Progenitor cell of endocrine pancreas (in vitro differentiated cells): ENCODE results near the gene PRDM11. TPM values are rescaled to one million over a fixed set of nuclear protein-coding genes. Genes with fewer than 3 reads are reported as not detected.

Experiments used
- DNase-seq: peaks from one replicate; pipeline ENCODE4 v3.0.0; 2021; ENCODE audit warnings: low spot score; ENCODE audit not compliant: unreplicated experiment
- H3K27ac Mint-ChIP-seq: 2 replicates; pipeline ENCODE4 v1.8.0; 2021; ENCODE audit warnings: mild to moderate bottlenecking, moderate library complexity, mixed read lengths
- H3K27me3 Mint-ChIP-seq: 2 replicates; pipeline ENCODE4 v1.8.0; 2021; ENCODE audit warnings: mixed read lengths
- H3K36me3 Mint-ChIP-seq: 2 replicates; pipeline ENCODE4 v1.8.0; 2022; ENCODE audit warnings: mixed read lengths; ENCODE audit not compliant: insufficient read depth
- H3K4me1 Mint-ChIP-seq: 2 replicates; pipeline ENCODE4 v1.8.0; 2021; ENCODE audit warnings: low read depth, mixed read lengths
- H3K4me3 Mint-ChIP-seq: 2 replicates; pipeline ENCODE4 v1.8.0; 2021; ENCODE audit warnings: low read depth, mild to moderate bottlenecking, moderate library complexity, mixed read lengths
- H3K9me3 Mint-ChIP-seq: 2 replicates; pipeline ENCODE4 v1.8.0; 2021; ENCODE audit warnings: low read depth, mixed read lengths
- total RNA-seq: library from RNA; stranded (reverse); gene quantifications from 2 replicates; pipeline ENCODE4 v1.2.1, GENCODE V29; 2021
- TF ChIP-seq, protein P1 (sequence below): fragments of 200-600 bp; sonication (generic); IDR thresholded peaks from one replicate; pipeline ENCODE4 v1.5.0; 2021; ENCODE audit warnings: antibody characterized with exemption, mild to moderate bottlenecking; ENCODE audit not compliant: unreplicated experiment

The PRDM11 gene
- total RNA-seq, 1 donor from 2014 or later = 27.1 TPM

DNA sequence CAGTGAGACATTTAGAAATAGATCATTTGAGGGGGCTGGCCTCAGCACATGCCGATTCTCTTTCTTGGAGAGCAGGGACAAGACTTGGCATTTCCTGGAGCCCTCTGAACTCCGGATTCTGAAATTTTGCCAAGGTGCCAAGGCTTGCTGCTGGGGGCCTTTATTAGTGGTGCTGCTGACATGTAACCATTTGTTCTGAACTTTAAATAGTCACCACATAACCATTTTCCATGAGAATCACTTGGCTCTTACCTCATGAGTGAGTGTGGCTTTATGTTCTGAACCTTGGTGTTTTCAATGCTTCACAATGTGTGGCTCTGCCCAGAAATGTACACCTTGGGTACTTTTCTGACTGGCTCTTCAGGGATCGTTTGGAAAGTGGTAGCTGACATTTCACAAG is 106.4 kb downstream of the PRDM11 start:
- H3K27ac Mint-ChIP-seq = no peak overlapping the region
- no peaks in the 10 kb centered on the region for H3K4me1 Mint-ChIP-seq
- no peak overlapping the region for H3K4me3 Mint-ChIP-seq
- no peak for DNase-seq
- TF ChIP-seq, protein P1, sequence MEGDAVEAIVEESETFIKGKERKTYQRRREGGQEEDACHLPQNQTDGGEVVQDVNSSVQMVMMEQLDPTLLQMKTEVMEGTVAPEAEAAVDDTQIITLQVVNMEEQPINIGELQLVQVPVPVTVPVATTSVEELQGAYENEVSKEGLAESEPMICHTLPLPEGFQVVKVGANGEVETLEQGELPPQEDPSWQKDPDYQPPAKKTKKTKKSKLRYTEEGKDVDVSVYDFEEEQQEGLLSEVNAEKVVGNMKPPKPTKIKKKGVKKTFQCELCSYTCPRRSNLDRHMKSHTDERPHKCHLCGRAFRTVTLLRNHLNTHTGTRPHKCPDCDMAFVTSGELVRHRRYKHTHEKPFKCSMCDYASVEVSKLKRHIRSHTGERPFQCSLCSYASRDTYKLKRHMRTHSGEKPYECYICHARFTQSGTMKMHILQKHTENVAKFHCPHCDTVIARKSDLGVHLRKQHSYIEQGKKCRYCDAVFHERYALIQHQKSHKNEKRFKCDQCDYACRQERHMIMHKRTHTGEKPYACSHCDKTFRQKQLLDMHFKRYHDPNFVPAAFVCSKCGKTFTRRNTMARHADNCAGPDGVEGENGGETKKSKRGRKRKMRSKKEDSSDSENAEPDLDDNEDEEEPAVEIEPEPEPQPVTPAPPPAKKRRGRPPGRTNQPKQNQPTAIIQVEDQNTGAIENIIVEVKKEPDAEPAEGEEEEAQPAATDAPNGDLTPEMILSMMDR = no peak
- H3K27me3 Mint-ChIP-seq = no peaks in the 10 kb centered on the region
- H3K36me3 Mint-ChIP-seq = peaks cover 8% of the 10 kb centered on the region
- no peaks in the 10 kb centered on the region for H3K9me3 Mint-ChIP-seq

DNA sequence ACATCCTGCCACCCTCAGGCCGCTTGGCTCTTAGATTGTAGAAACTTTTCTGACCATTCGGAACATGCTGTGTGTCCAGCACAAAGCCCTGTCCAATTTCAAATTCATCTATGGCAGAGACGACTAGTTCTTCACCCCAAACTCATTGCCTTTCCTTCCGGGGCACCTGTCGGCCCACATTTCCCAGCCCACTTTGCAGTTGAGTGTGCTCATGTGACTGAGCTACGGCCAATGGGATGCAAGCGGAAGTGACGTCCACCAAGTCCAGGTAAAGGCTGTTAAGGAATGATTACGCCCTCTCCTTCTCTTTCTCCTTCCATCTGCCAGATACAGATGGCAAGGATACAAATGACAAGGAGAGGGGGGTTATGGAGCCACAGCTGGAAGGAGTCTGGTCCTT is 107.2 kb downstream of the PRDM11 start:
- Mint-ChIP-seq H3K27me3 (no peaks in the 10 kb centered on the region), H3K9me3 (no peaks in the 10 kb centered on the region), H3K27ac (no peak overlapping the region), H3K4me3 (no peak overlapping the region), H3K4me1 (no peaks in the 10 kb centered on the region), H3K36me3 (peaks cover 8% of the 10 kb centered on the region)
- DNase-seq = no peak
- TF ChIP-seq, protein P1 = no peak

DNA sequence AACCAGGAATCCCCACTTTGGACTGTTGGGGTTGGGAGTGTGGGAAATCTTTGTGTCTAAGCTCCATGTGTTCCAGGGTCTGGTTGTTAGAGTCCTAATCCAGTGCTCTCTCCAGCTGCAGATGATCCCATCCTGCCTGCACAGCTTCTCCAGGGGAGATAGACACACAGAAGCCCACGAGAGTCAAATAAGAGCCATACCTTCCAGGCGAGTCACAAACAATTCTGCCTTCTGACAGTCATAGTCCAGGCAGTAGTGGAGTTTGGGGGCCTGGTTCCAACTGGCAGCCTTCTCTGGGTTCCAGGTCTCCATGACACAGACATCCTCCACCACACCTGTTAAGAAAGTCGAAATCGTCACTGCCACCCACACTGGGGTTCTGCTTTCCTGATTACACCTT is 107.6 kb downstream of the PRDM11 start:
- Mint-ChIP-seq H3K4me3 (no peak overlapping the region), H3K9me3 (no peaks in the 10 kb centered on the region), H3K36me3 (peaks cover 7% of the 10 kb centered on the region), H3K27me3 (no peaks in the 10 kb centered on the region), H3K4me1 (no peaks in the 10 kb centered on the region), H3K27ac (no peak overlapping the region)
- DNase-seq = no peak
- TF ChIP-seq, protein P1 = no peak

DNA sequence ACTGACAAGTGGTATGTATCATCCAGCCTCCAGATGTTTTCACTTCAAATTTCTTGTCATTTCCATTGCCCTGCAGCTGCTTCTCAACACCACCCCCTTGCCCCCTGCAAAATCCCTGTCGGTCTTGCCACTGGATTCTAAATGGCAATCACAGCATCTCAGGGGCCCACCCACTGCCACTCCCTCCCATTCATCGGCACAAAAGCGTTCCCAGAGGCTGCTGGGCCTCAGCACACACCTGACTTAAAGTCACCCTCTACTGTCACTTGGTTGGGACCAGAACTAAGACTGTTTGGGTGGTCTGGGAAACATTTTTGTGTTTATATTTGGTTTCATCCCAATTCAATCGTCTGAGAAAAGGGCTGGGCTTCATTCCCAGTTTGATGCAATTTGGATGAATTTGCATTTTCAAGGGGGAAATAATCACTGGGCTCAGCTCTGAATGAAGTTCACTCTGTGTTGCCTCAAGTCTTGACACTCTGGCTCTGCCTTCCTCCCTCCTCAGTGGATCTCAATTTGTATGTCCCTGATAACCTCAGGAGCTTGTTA is 112.6 kb downstream of the PRDM11 start:
- Mint-ChIP-seq H3K36me3 (no peaks in the 10 kb centered on the region), H3K27me3 (peaks cover 3% of the 10 kb centered on the region), H3K4me3 (no peak overlapping the region), H3K9me3 (no peaks in the 10 kb centered on the region), H3K4me1 (peaks cover 6% of the 10 kb centered on the region), H3K27ac (no peak overlapping the region)
- TF ChIP-seq, protein P1 = no peak
- DNase-seq = no peak

DNA sequence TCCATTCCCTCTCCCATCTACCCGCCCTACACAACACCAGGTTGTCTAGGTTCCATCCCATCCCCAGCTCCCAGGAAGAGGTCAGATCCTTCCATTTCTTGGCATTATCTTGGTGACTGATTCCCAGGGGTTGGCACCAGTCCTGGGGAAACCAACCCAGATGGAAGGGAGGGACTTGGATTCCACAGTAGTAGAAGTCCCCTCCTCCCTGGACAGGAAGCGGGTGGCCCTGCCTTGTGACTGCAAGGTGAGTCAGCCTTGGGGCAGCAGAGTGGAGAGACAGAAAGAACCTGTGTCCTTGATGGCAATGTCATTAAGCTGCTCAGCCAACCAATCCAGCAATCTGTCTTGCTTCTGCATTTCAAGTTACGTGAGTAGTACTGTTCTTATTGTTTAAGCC is 113.2 kb downstream of the PRDM11 start:
- DNase-seq = no peak
- no peak overlapping the region for H3K27ac Mint-ChIP-seq
- H3K9me3 Mint-ChIP-seq = no peaks in the 10 kb centered on the region
- peaks cover 6% of the 10 kb centered on the region for H3K4me1 Mint-ChIP-seq
- no peaks in the 10 kb centered on the region for H3K36me3 Mint-ChIP-seq
- TF ChIP-seq, protein P1 = no peak
- H3K27me3 Mint-ChIP-seq = peaks cover 3% of the 10 kb centered on the region
- H3K4me3 Mint-ChIP-seq = no peak overlapping the region
